Fibroblast of the conjunctiva (primary cell): ENCODE data around the gene TMPRSS4.
"Not testable (repeated sequence)": the region's sequence is repeated elsewhere in the genome, so short reads cannot be mapped to it uniquely, and the experiment has no call there.

Source experiments
- DNase-seq: peaks from one replicate; pipeline ENCODE4 v3.0.0-alpha.2; 2010; ENCODE audit warnings: low read depth

TMPRSS4 gene

GRCh38 chr11:118056806-118057205, 20.1 kb upstream of the TMPRSS4 start:
- DNase-seq, result no peak

GRCh38 chr11:118057251-118058145, 19.4 kb upstream of the TMPRSS4 start:
- no peak for DNase-seq

GRCh38 chr11:118058311-118059245, 18.3 kb upstream of the TMPRSS4 start:
- no peak for DNase-seq

GRCh38 chr11:118059246-118059940, 17.5 kb upstream of the TMPRSS4 start:
- DNase-seq, result no peak

- no peak for DNase-seq
Observed at GRCh38 chr11:118060081-118060661, 16.7 kb upstream of the TMPRSS4 start.

GRCh38 chr11:118060869-118061268, 16.0 kb upstream of the TMPRSS4 start:
- DNase-seq, result no peak

GRCh38 chr11:118061586-118062125, 15.2 kb upstream of the TMPRSS4 start:
- DNase-seq, result no peak

- not testable (repeated sequence) for DNase-seq
Observed at GRCh38 chr11:118062181-118062580, 14.7 kb upstream of the TMPRSS4 start.

GRCh38 chr11:118062631-118063030, 14.2 kb upstream of the TMPRSS4 start:
- not testable (repeated sequence) for DNase-seq

GRCh38 chr11:118064956-118065355, 11.9 kb upstream of the TMPRSS4 start:
- DNase-seq, result no peak

GRCh38 chr11:118065384-118065783, 11.5 kb upstream of the TMPRSS4 start:
- no peak for DNase-seq

GRCh38 chr11:118067006-118067405, 9.9 kb upstream of the TMPRSS4 start:
- no peak for DNase-seq

GRCh38 chr11:118068206-118068944, 8.5 kb upstream of the TMPRSS4 start:
- DNase-seq, result no peak

GRCh38 chr11:118068945-118069612, 7.8 kb upstream of the TMPRSS4 start:
- DNase-seq, result no peak

GRCh38 chr11:118071416-118072030, 5.4 kb upstream of the TMPRSS4 start:
- no peak for DNase-seq

GRCh38 chr11:118073554-118073953, 3.3 kb upstream of the TMPRSS4 start:
- DNase-seq, result no peak

GRCh38 chr11:118074091-118074685, 2.7 kb upstream of the TMPRSS4 start:
- no peak for DNase-seq

GRCh38 chr11:118074785-118075184, 2.1 kb upstream of the TMPRSS4 start:
- DNase-seq, result no peak

GRCh38 chr11:118078911-118079411, 2.1 kb downstream of the TMPRSS4 start:
- no peak for DNase-seq
